AG04450 (cell line): Measurements from ENCODE around the gene BMF. TPM values are rescaled to one million over a fixed set of nuclear protein-coding genes. Genes with fewer than 3 reads are reported as not detected.

Source experiments
- CTCF ChIA-PET: fragments of 300-600, 350-600 bp; formaldehyde crosslinking; extraction: SDS; loops from one replicate; lab custom pipeline; 2022; ENCODE audit warnings: antibody characterized with exemption, inconsistent platforms; lab: Charles Lee
- POLR2A ChIA-PET: fragments of 350-600 bp; formaldehyde crosslinking; extraction: SDS; loops from one replicate; lab custom pipeline; 2021; ENCODE audit warnings: antibody characterized with exemption, inconsistent platforms; lab: Yijun Ruan, JAX
- DNase-seq: peaks from one replicate; pipeline ENCODE4 v3.0.0-alpha.2; 2011; ENCODE audit warnings: low read depth, low spot score
- H3K27ac ChIP-seq: one replicate; pipeline ENCODE4 v1.5.1; 2012; ENCODE audit warnings: low read depth, low read length, control low read depth
- H3K27me3 ChIP-seq: one replicate; pipeline ENCODE4 v1.6.0; 2012; ENCODE audit warnings: low read length; ENCODE audit not compliant: control insufficient read depth, insufficient read depth
- H3K4me3 ChIP-seq: 2 replicates; pipeline ENCODE4 v1.5.1; 2011; ENCODE audit warnings: mild to moderate bottlenecking, low read depth, low read length, control low read depth
- H3K9me3 ChIP-seq: 2 replicates; pipeline ENCODE4 v1.5.1; 2012; ENCODE audit warnings: low read length; ENCODE audit not compliant: control insufficient read depth, insufficient read depth
- polyA plus RNA-seq: library from polyadenylated mRNA; depleted of rRNA; stranded (reverse); fragments of >200 nt; gene quantifications from 2 replicates; pipeline ENCODE4 v1.2.3, GENCODE V29; 2011
- TF ChIP-seq, protein P1 (sequence below): IDR thresholded peaks from 2 replicates; pipeline ENCODE4 v1.5.1; 2011; ENCODE audit warnings: low read depth, low read length, control low read depth, inconsistent platforms

Gene BMF
- polyA plus RNA-seq, 1 experiment, result 6.2 TPM

GRCh38 chr15:40064231-40064894 lies 44.3 kb downstream of the BMF start:
- POLR2A ChIA-PET, result interaction anchor here (0.7 kb wide), 1 partner anchor 29 kb away, joined by 3 read pairs; no protein-coding TSS in a partner anchor
- Histone ChIP-seq H3K9me3 (no peaks in the 10 kb centered on the region), H3K27ac (peak overlapping the region; percentile 52), H3K27me3 (no peaks in the 10 kb centered on the region), H3K4me3 (no peak overlapping the region)
- DNase-seq, result no peak
- TF ChIP-seq, protein P1, sequence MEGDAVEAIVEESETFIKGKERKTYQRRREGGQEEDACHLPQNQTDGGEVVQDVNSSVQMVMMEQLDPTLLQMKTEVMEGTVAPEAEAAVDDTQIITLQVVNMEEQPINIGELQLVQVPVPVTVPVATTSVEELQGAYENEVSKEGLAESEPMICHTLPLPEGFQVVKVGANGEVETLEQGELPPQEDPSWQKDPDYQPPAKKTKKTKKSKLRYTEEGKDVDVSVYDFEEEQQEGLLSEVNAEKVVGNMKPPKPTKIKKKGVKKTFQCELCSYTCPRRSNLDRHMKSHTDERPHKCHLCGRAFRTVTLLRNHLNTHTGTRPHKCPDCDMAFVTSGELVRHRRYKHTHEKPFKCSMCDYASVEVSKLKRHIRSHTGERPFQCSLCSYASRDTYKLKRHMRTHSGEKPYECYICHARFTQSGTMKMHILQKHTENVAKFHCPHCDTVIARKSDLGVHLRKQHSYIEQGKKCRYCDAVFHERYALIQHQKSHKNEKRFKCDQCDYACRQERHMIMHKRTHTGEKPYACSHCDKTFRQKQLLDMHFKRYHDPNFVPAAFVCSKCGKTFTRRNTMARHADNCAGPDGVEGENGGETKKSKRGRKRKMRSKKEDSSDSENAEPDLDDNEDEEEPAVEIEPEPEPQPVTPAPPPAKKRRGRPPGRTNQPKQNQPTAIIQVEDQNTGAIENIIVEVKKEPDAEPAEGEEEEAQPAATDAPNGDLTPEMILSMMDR, result no peak
- CTCF ChIA-PET, result no interaction called here

DNA sequence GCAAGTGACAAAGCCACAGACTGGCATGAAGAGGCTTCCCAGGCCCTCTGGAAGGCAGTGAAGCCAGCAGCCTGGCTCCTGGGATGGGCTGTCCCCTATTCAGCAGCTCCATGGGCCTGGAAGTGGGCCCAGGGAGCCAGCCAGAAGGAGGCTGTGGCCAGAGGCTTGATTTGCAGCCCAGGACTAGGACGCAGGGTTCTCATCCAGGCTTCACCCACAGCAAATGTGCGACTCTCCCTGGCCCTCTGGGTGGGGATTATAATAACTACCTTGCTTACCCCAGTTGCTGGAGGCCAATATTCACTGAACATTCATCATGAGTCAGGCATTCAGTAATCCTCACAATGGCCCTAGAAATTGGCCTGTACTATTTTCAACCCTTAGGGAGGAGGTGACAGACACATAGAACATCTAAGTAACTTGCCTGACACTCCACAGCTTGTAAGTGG lies 45.1 kb downstream of the BMF start:
- POLR2A ChIA-PET, result no interaction called here
- TF ChIP-seq, protein P1, result no peak
- CTCF ChIA-PET, result no interaction called here
- DNase-seq, result no peak
- Histone ChIP-seq H3K27me3 (no peaks in the 10 kb centered on the region), H3K9me3 (no peaks in the 10 kb centered on the region), H3K4me3 (no peak overlapping the region), H3K27ac (peak overlapping the region; percentile 52)

- H3K27me3 ChIP-seq, result no peaks in the 10 kb centered on the region
- peak overlapping the region; percentile 52 for H3K27ac ChIP-seq
- no peak for DNase-seq
- ChIA-PET POLR2A (no interaction called here), CTCF (interaction anchor here (1.1 kb wide), 1 partner anchor 212 kb away, joined by 7 read pairs; no protein-coding TSS in a partner anchor)
- H3K9me3 ChIP-seq, result no peaks in the 10 kb centered on the region
- TF ChIP-seq, protein P1, result no peak
- no peak overlapping the region for H3K4me3 ChIP-seq
These were observed 45.7 kb downstream of the BMF start for GRCh38 chr15:40062816-40063562.

DNA sequence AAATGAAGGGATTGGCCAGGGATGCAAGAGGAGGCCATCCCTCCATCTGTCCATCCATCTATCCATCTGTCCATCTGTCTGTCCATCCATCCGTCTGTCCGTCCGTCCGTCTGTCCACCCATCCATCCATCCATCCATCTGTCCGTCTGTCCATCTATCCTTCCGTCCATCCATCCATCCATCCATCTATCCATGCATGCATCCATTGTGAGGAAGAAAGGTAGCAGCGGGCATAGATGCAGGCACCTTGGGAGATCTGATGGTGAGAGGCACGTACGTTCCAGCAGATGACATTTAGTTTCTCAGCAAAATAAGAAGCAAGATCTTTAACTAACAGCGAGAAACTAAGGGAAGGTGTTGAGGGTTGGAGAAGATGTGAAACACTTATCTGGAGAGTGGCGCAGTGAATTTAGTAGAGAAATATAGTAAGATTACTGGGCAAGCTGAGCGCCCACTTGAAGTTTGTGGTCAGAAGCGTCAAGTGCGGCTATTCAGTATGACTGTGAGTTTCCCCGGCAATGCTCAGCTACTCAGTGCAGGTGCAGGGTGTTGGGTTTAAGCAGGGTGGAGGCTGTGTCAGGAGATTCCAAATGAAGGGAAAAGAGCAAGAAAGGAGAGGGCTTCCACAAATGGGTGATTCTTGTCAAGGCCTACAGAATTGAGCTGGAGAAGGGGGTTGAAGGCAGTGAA lies 47.3 kb downstream of the BMF start:
- Histone ChIP-seq H3K9me3 (no peaks in the 10 kb centered on the region), H3K27me3 (no peaks in the 10 kb centered on the region), H3K4me3 (no peak overlapping the region), H3K27ac (no peak overlapping the region)
- TF ChIP-seq, protein P1, result no peak
- CTCF ChIA-PET, result interaction anchor here (2.5 kb wide), 1 partner anchor 44 kb away, joined by 13 read pairs; no protein-coding TSS in a partner anchor
- DNase-seq, result no peak
- POLR2A ChIA-PET, result no interaction called here
